GM23248 (cell line): Measurements from ENCODE around the gene ASPRV1.

Experiments used
- EZH2 ChIP-seq: fragments of 200-600 bp; sonication (generic); IDR thresholded peaks from 2 replicates; pipeline ENCODE4 v1.6.1; 2018; ENCODE audit warnings: antibody characterized with exemption, mild to moderate bottlenecking; ENCODE audit not compliant: insufficient read depth, poor library complexity, severe bottlenecking
- EZH2phosphoT487 ChIP-seq: fragments of 200-600 bp; sonication (generic); IDR thresholded peaks from 2 replicates; pipeline ENCODE4 v1.6.1; 2018; ENCODE audit warnings: antibody characterized with exemption, moderate library complexity, mild to moderate bottlenecking, low read depth; ENCODE audit not compliant: insufficient read depth

GRCh38 chr2:69936906-69937305 is 24.5 kb downstream of the ASPRV1 start:
- TF ChIP-seq EZH2: no peak
- no peak for TF ChIP-seq EZH2phosphoT487
